ENCODE results near the gene TRIM69. TPM values are rescaled to one million over a fixed set of nuclear protein-coding genes. Genes with fewer than 3 reads are reported as not detected.
"Not testable (repeated sequence)": the region's sequence is repeated elsewhere in the genome, so short reads cannot be mapped to it uniquely, and the experiment has no call there.

Gene TRIM69
- total RNA-seq, 4 donors from 2014 or later: 20.3 to 23.3 (median 21.9) TPM

GRCh38 chr15:44716983-44717602, 19.2 kb upstream of the TRIM69 start:
- Histone ChIP-seq H3K4me3 (no peak overlapping the region), H3K27ac (replicated peaks in 1 of 4) (no peak overlapping the region), H3K4me1 (peaks cover 35 to 48% (median 42%) of the 10 kb centered on the region in 4 donors), H3K27me3 (no peaks in the 10 kb centered on the region), H3K36me3 (peaks cover 22 to 55% (median 46%) of the 10 kb centered on the region in 4 donors), H3K9me3 (no peaks in the 10 kb centered on the region)
- intact Hi-C loops (cut with DNase I): no loop called here
- TF ChIP-seq EP300 (IDR thresholded peaks at IDR 0.05): no peak
- no peak for TF ChIP-seq POLR2AphosphoS5 (IDR thresholded peaks at IDR 0.05)
- DNase-seq (ENCODE audit: extremely low spot score): no peak
- 85% methylated on average over 2 of the region's 2 CpGs for WGBS

- Histone ChIP-seq H3K4me1 (peaks cover 25 to 41% (median 36%) of the 10 kb centered on the region in 4 donors), H3K4me3 (no peak overlapping the region), H3K36me3 (peaks cover 22 to 55% (median 46%) of the 10 kb centered on the region in 4 donors), H3K27me3 (no peaks in the 10 kb centered on the region), H3K27ac (replicated peaks in 1 of 4) (peak overlapping the region in 1 of 4 donors; percentile 6), H3K9me3 (no peaks in the 10 kb centered on the region)
- DNase-seq (ENCODE audit: extremely low spot score): no peak
- intact Hi-C loops (cut with DNase I): no loop called here
- TF ChIP-seq POLR2A (IDR thresholded peaks at IDR 0.05; ENCODE audit: low read depth) (no peak), POLR2AphosphoS5 (IDR thresholded peaks at IDR 0.05) (no peak), EP300 (IDR thresholded peaks at IDR 0.05) (no peak)
- TF ChIP-seq, protein P1, sequence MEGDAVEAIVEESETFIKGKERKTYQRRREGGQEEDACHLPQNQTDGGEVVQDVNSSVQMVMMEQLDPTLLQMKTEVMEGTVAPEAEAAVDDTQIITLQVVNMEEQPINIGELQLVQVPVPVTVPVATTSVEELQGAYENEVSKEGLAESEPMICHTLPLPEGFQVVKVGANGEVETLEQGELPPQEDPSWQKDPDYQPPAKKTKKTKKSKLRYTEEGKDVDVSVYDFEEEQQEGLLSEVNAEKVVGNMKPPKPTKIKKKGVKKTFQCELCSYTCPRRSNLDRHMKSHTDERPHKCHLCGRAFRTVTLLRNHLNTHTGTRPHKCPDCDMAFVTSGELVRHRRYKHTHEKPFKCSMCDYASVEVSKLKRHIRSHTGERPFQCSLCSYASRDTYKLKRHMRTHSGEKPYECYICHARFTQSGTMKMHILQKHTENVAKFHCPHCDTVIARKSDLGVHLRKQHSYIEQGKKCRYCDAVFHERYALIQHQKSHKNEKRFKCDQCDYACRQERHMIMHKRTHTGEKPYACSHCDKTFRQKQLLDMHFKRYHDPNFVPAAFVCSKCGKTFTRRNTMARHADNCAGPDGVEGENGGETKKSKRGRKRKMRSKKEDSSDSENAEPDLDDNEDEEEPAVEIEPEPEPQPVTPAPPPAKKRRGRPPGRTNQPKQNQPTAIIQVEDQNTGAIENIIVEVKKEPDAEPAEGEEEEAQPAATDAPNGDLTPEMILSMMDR (IDR thresholded peaks at IDR 0.05): no peak
- 67% methylated on average over 4 of the region's 4 CpGs for WGBS
Measured at GRCh38 chr15:44718180-44718926, 18.0 kb upstream of the TRIM69 start.

- 90% methylated on average over 8 of the region's 8 CpGs for WGBS
- H3K9me3 ChIP-seq: no peaks in the 10 kb centered on the region
- H3K4me1 ChIP-seq: peaks cover 20 to 36% (median 32%) of the 10 kb centered on the region in 4 donors
- peaks cover 22 to 55% (median 46%) of the 10 kb centered on the region in 4 donors for H3K36me3 ChIP-seq
- H3K27ac ChIP-seq (replicated peaks in 1 of 4): peak overlapping the region in 2 of 4 donors; percentile 6 to 18
- no peaks in the 10 kb centered on the region for H3K27me3 ChIP-seq
- no peak overlapping the region for H3K4me3 ChIP-seq
- intact Hi-C loops (cut with DNase I): no loop called here
- TF ChIP-seq POLR2AphosphoS5 (IDR thresholded peaks at IDR 0.05): no peak
- TF ChIP-seq, protein P1 (IDR thresholded peaks at IDR 0.05): no peak
- no peak for TF ChIP-seq EP300 (IDR thresholded peaks at IDR 0.05)
- DNase-seq (ENCODE audit: extremely low spot score): no peak
Measured at GRCh38 chr15:44718927-44719292, 17.4 kb upstream of the TRIM69 start.

DNA sequence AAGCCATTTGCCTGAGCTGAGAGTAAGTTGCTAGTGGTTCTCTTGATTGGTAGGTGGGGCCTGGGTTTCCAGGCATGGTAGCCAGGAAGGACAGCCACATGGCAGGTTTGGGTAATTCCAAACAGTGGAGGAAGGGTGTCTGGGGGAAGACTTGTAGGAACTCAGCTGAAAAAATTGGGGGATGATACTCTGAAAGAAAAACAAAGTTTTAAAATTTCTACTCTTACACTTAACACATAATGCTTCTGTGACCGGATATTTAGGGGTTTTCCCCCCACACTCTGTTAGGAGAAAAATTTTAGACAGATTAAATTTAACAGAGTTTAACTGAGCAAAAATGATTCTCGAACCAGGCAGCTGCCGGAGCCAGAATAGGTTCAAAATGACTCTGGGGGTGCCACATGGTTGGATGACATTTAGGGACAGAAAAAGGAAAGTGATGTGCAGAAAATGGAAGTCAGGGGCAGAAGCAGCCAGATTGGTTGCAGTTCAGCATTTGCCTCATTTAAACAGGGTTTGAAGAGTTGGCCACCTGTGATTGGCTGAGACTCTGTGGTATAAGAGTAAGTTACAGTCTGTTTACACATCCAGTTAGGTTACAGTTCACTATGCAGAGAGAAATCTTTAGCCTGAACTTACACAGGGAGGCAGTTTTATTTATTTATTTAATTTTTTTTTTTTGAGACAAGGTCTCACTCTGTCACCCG, 16.9 kb upstream of the TRIM69 start:
- TF ChIP-seq, protein P1 (IDR thresholded peaks at IDR 0.05): no peak
- no peak for TF ChIP-seq POLR2AphosphoS5 (IDR thresholded peaks at IDR 0.05)
- no peak for TF ChIP-seq POLR2A (IDR thresholded peaks at IDR 0.05; ENCODE audit: low read depth)
- no peak for TF ChIP-seq EP300 (IDR thresholded peaks at IDR 0.05)
- DNase-seq (ENCODE audit: extremely low spot score): no peak
- Histone ChIP-seq H3K4me3 (no peak overlapping the region), H3K27ac (replicated peaks in 1 of 4) (peak overlapping the region in 2 of 4 donors; percentile 6 to 18), H3K27me3 (no peaks in the 10 kb centered on the region), H3K4me1 (peaks cover 14 to 30% (median 26%) of the 10 kb centered on the region in 4 donors), H3K36me3 (peaks cover 22 to 54% (median 46%) of the 10 kb centered on the region in 4 donors), H3K9me3 (no peaks in the 10 kb centered on the region)
- intact Hi-C loops (cut with DNase I): no loop called here
- WGBS: 75% methylated on average over 4 of the region's 4 CpGs

DNA sequence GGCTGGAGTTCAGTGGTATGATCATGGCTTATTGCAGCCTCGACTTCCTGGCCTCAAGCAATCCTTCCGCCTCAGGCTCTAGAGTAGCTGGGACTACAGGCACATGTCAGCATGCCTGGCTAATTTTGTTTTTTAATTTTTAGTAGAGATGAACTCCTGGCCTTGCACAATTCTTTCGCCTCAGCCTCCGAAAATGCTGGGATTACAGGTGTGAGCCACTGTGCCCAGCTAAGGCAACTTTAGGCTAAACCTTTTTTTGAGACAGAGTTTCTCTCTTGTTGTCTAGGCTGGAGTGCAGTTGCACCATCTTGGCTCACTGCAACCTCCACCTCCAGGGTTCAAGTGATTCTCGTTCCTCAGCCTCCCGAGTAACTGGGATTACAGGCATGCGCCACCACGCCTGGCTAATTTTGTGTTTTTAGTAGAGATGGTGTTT, 16.3 kb upstream of the TRIM69 start:
- H3K27me3 ChIP-seq; H3K4me3 ChIP-seq; DNase-seq (ENCODE audit: extremely low spot score); H3K9me3 ChIP-seq; intact Hi-C loops (cut with DNase I): not testable (repeated sequence)
- peaks cover 10 to 24% (median 21%) of the 10 kb centered on the region in 4 donors for H3K4me1 ChIP-seq
- H3K36me3 ChIP-seq: peaks cover 22 to 52% (median 44%) of the 10 kb centered on the region in 4 donors
- 90% methylated on average over 8 of the region's 8 CpGs for WGBS
- peak overlapping the region in 1 of 4 donors; percentile 6 for H3K27ac ChIP-seq (replicated peaks in 1 of 4)
